ENCODE data around the gene MSMB. TPM values are rescaled to one million over a fixed set of nuclear protein-coding genes. Genes with fewer than 3 reads are reported as not detected.

MSMB gene
- total and polyA plus RNA-seq, 9 of the 15 experiments (the other 6 are each of a cell fraction or from before 2014, with no cell fraction given): 0.21 to 0.60 TPM; not detected in 7

- no peak for TF ChIP-seq FOXP4 (CRISPR knock-in tag; IDR thresholded peaks at IDR 0.05; ENCODE audit: borderline replicate concordance)
- TF ChIP-seq PRPF4 (IDR thresholded peaks at IDR 0.05; ENCODE audit: insufficient read depth, low read depth, low read length, poor library complexity, severe bottlenecking): no peak
- 0 out of 2 replicates have a peak, but pooled peaks have one; percentile 43 for TF ChIP-seq PHF21A (IDR thresholded peaks at IDR 0.05; ENCODE audit: borderline replicate concordance, low read depth)
- TF ChIP-seq TAF9B (IDR thresholded peaks at IDR 0.05; ENCODE audit: partially characterized antibody): peak; percentile 75
- TF ChIP-seq LARP7 (IDR thresholded peaks at IDR 0.05): peak; percentile 63; the same call in 1 of the 2 replicates
- no peak for TF ChIP-seq BCLAF1 (IDR thresholded peaks at IDR 0.05; ENCODE audit: borderline replicate concordance in 1 of 2, control insufficient read depth in 1 of 2, low read depth in 2 of 2, low read length in 1 of 2)
- peak; percentile 39 for TF ChIP-seq MEIS2 (IDR thresholded peaks at IDR 0.05; ENCODE audit: partially characterized antibody)
- peak; percentile 16; the same call in 1 of the 2 replicates for TF ChIP-seq ELF4 (CRISPR knock-in tag; IDR thresholded peaks at IDR 0.05)
- peak; percentile 99 for TF ChIP-seq ESRRA (IDR thresholded peaks at IDR 0.05; ENCODE audit: borderline replicate concordance, low read depth)
- TF ChIP-seq LCOR (CRISPR knock-in tag; IDR thresholded peaks at IDR 0.05): peak; percentile 13; the same call in 1 of the 2 replicates
- peak; percentile 59 for TF ChIP-seq VEZF1 (CRISPR knock-in tag; IDR thresholded peaks at IDR 0.05)
- TF ChIP-seq SUPT5H (IDR thresholded peaks at IDR 0.05): peak; percentile 94
These were observed 15.8 kb downstream of the MSMB start, which contains the start of gene NCOA4 (continued) for GRCh38 chr10:46030091-46030937.
